SK-N-SH treated with all-trans-retinoic acid at 6 μM for 48 hours (cell line): ENCODE measurements around the gene ZNF692.

Experiments
- ATAC-seq: fragments of 200-7000 bp; cut with Tn5 transposase; 3 replicates; pipeline ENCODE4 v1.9.1; 2020; ENCODE audit warnings: mild to moderate bottlenecking, moderate library complexity
- BACH2 ChIP-seq: fragments of 250-450 bp; sonication (Bioruptor Pico); IDR thresholded peaks from 2 replicates; pipeline ENCODE4 v1.9.0; 2021; ENCODE audit warnings: mild to moderate bottlenecking, borderline replicate concordance
- CSDC2 ChIP-seq: fragments of 250-450 bp; sonication (Bioruptor Pico); IDR thresholded peaks from 2 replicates; pipeline ENCODE4 v1.5.0; 2020; ENCODE audit warnings: mild to moderate bottlenecking, moderate library complexity
- ESRRG ChIP-seq: fragments of 250-450 bp; sonication (Bioruptor Pico); IDR thresholded peaks from 2 replicates; pipeline ENCODE4 v1.6.1; 2021; ENCODE audit warnings: mild to moderate bottlenecking
- GLIS3 ChIP-seq: fragments of 250-450 bp; sonication (Bioruptor Pico); IDR thresholded peaks from 2 replicates; pipeline ENCODE4 v1.5.0; 2020; ENCODE audit warnings: mild to moderate bottlenecking, moderate library complexity
- ISL1 ChIP-seq: fragments of 250-450 bp; sonication (Bioruptor Pico); IDR thresholded peaks from 2 replicates; pipeline ENCODE4 v2.1.2; 2022; ENCODE audit warnings: mild to moderate bottlenecking, moderate library complexity
- OSR1 ChIP-seq: fragments of 250-450 bp; sonication (Bioruptor Pico); IDR thresholded peaks from 2 replicates; pipeline ENCODE4 v1.8.0; 2022; ENCODE audit warnings: moderate library complexity, mild to moderate bottlenecking, inconsistent platforms
- PPARA ChIP-seq: fragments of 250-450 bp; sonication (Bioruptor Pico); IDR thresholded peaks from 2 replicates; pipeline ENCODE4 v1.5.0; 2020; ENCODE audit warnings: mild to moderate bottlenecking, borderline replicate concordance
- RARB ChIP-seq: fragments of 250-450 bp; sonication (Bioruptor Pico); IDR thresholded peaks from 2 replicates; pipeline ENCODE4 v1.8.0; 2021; ENCODE audit warnings: mild to moderate bottlenecking, moderate library complexity
- SNAI2 ChIP-seq: fragments of 250-450 bp; sonication (Bioruptor Pico); IDR thresholded peaks from 2 replicates; pipeline ENCODE4 v1.5.0; 2020; ENCODE audit warnings: mild to moderate bottlenecking, moderate library complexity
- TCF4 ChIP-seq: fragments of 250-450 bp; sonication (Bioruptor Pico); IDR thresholded peaks from 2 replicates; pipeline ENCODE4 v1.8.0; 2021; ENCODE audit warnings: mild to moderate bottlenecking, moderate library complexity, borderline replicate concordance
- TOX ChIP-seq: fragments of 250-450 bp; sonication (Bioruptor Pico); IDR thresholded peaks from 2 replicates; pipeline ENCODE4 v1.8.0; 2021; ENCODE audit warnings: mild to moderate bottlenecking, moderate library complexity, borderline replicate concordance
- ZC3H10 ChIP-seq: fragments of 250-450 bp; sonication (Bioruptor Pico); IDR thresholded peaks from 2 replicates; pipeline ENCODE4 v1.5.1; 2021; ENCODE audit warnings: mild to moderate bottlenecking, moderate library complexity
- ZFP3 ChIP-seq: fragments of 250-450 bp; sonication (Bioruptor Pico); IDR thresholded peaks from 2 replicates; pipeline ENCODE4 v1.5.0; 2020; ENCODE audit warnings: mild to moderate bottlenecking, moderate library complexity
- ZFP30 ChIP-seq: fragments of 450-650 bp; formaldehyde crosslinking; IDR thresholded peaks from 2 replicates; pipeline ENCODE4 v1.5.0; 2022; ENCODE audit warnings: mild to moderate bottlenecking, moderate library complexity
- ZNF8 ChIP-seq: fragments of 450-650 bp; formaldehyde crosslinking; IDR thresholded peaks from 2 replicates; pipeline ENCODE4 v1.5.0; 2020; ENCODE audit warnings: mild to moderate bottlenecking, moderate library complexity
- TF ChIP-seq, protein P1 (sequence below): fragments of 250-450 bp; sonication (Bioruptor Pico); IDR thresholded peaks from 2 replicates; pipeline ENCODE4 v1.5.1; 2021; ENCODE audit warnings: mild to moderate bottlenecking, moderate library complexity
- TF ChIP-seq, protein P2 (sequence below): fragments of 250-450 bp; sonication (Bioruptor Pico); IDR thresholded peaks from 2 replicates; pipeline ENCODE4 v1.8.0; 2021; ENCODE audit warnings: low read depth, mild to moderate bottlenecking, moderate library complexity, borderline replicate concordance
- TF ChIP-seq, protein P3 (sequence below): fragments of 250-450 bp; sonication (Bioruptor Pico); IDR thresholded peaks from 2 replicates; pipeline ENCODE4 v1.5.0; 2020; ENCODE audit warnings: mild to moderate bottlenecking, moderate library complexity
- TF ChIP-seq, protein P4 (sequence below): fragments of 250-450 bp; sonication (Bioruptor Pico); IDR thresholded peaks from 2 replicates; pipeline ENCODE4 v1.8.0; 2020; ENCODE audit warnings: mild to moderate bottlenecking, moderate library complexity, borderline replicate concordance
- TF ChIP-seq, protein P5 (sequence below): fragments of 250-450 bp; sonication (Bioruptor Pico); IDR thresholded peaks from 2 replicates; pipeline ENCODE4 v1.5.1; 2020; ENCODE audit warnings: low read depth, mild to moderate bottlenecking, moderate library complexity

Gene ZNF692

DNA sequence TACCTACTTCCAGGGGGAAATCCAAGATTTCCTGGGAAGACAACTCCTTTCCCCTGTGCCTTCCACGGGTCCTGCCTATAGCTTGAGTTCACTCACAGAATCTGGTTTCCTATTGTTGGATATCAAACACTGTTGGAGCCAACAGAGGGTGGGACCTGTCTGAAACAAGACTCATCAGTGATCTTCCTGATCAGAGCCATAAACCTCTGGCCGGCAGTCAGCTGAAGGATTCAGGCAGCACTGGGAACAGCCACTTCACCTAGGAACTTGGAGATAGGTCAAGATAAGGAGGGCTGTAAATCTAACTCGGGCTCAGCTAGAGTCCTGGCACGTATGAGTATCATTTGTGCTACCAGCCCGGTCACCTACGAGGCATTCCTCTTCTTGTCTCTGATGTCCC, 56.4 kb downstream of the ZNF692 start:
- no peak for ATAC-seq
- TF ChIP-seq SNAI2 (CRISPR knock-in tag) (no peak), ISL1 (CRISPR knock-in tag) (no peak), ZC3H10 (CRISPR knock-in tag) (no peak), TCF4 (CRISPR knock-in tag) (no peak), PPARA (no peak), RARB (CRISPR knock-in tag) (no peak), TOX (CRISPR knock-in tag) (no peak), ZNF8 (CRISPR knock-in tag) (no peak), ZFP30 (CRISPR knock-in tag) (no peak), OSR1 (CRISPR knock-in tag) (no peak), GLIS3 (CRISPR knock-in tag) (no peak)
- TF ChIP-seq, protein P1, sequence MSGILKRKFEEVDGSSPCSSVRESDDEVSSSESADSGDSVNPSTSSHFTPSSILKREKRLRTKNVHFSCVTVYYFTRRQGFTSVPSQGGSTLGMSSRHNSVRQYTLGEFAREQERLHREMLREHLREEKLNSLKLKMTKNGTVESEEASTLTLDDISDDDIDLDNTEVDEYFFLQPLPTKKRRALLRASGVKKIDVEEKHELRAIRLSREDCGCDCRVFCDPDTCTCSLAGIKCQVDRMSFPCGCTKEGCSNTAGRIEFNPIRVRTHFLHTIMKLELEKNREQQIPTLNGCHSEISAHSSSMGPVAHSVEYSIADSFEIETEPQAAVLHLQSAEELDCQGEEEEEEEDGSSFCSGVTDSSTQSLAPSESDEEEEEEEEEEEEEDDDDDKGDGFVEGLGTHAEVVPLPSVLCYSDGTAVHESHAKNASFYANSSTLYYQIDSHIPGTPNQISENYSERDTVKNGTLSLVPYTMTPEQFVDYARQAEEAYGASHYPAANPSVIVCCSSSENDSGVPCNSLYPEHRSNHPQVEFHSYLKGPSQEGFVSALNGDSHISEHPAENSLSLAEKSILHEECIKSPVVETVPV (CRISPR knock-in tag): no peak
- TF ChIP-seq, protein P2, sequence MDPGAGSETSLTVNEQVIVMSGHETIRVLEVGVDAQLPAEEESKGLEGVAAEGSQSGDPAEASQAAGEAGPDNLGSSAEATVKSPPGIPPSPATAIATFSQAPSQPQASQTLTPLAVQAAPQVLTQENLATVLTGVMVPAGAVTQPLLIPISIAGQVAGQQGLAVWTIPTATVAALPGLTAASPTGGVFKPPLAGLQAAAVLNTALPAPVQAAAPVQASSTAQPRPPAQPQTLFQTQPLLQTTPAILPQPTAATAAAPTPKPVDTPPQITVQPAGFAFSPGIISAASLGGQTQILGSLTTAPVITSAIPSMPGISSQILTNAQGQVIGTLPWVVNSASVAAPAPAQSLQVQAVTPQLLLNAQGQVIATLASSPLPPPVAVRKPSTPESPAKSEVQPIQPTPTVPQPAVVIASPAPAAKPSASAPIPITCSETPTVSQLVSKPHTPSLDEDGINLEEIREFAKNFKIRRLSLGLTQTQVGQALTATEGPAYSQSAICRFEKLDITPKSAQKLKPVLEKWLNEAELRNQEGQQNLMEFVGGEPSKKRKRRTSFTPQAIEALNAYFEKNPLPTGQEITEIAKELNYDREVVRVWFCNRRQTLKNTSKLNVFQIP: no peak
- TF ChIP-seq, protein P3, sequence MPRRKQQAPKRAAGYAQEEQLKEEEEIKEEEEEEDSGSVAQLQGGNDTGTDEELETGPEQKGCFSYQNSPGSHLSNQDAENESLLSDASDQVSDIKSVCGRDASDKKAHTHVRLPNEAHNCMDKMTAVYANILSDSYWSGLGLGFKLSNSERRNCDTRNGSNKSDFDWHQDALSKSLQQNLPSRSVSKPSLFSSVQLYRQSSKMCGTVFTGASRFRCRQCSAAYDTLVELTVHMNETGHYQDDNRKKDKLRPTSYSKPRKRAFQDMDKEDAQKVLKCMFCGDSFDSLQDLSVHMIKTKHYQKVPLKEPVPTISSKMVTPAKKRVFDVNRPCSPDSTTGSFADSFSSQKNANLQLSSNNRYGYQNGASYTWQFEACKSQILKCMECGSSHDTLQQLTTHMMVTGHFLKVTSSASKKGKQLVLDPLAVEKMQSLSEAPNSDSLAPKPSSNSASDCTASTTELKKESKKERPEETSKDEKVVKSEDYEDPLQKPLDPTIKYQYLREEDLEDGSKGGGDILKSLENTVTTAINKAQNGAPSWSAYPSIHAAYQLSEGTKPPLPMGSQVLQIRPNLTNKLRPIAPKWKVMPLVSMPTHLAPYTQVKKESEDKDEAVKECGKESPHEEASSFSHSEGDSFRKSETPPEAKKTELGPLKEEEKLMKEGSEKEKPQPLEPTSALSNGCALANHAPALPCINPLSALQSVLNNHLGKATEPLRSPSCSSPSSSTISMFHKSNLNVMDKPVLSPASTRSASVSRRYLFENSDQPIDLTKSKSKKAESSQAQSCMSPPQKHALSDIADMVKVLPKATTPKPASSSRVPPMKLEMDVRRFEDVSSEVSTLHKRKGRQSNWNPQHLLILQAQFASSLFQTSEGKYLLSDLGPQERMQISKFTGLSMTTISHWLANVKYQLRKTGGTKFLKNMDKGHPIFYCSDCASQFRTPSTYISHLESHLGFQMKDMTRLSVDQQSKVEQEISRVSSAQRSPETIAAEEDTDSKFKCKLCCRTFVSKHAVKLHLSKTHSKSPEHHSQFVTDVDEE: no peak
- TF ChIP-seq, protein P4, sequence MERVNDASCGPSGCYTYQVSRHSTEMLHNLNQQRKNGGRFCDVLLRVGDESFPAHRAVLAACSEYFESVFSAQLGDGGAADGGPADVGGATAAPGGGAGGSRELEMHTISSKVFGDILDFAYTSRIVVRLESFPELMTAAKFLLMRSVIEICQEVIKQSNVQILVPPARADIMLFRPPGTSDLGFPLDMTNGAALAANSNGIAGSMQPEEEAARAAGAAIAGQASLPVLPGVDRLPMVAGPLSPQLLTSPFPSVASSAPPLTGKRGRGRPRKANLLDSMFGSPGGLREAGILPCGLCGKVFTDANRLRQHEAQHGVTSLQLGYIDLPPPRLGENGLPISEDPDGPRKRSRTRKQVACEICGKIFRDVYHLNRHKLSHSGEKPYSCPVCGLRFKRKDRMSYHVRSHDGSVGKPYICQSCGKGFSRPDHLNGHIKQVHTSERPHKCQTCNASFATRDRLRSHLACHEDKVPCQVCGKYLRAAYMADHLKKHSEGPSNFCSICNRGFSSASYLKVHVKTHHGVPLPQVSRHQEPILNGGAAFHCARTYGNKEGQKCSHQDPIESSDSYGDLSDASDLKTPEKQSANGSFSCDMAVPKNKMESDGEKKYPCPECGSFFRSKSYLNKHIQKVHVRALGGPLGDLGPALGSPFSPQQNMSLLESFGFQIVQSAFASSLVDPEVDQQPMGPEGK (CRISPR knock-in tag): no peak
- TF ChIP-seq, protein P5, sequence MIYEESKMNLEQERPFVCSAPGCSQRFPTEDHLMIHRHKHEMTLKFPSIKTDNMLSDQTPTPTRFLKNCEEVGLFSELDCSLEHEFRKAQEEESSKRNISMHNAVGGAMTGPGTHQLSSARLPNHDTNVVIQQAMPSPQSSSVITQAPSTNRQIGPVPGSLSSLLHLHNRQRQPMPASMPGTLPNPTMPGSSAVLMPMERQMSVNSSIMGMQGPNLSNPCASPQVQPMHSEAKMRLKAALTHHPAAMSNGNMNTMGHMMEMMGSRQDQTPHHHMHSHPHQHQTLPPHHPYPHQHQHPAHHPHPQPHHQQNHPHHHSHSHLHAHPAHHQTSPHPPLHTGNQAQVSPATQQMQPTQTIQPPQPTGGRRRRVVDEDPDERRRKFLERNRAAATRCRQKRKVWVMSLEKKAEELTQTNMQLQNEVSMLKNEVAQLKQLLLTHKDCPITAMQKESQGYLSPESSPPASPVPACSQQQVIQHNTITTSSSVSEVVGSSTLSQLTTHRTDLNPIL: no peak
- TF ChIP-seq, all 23 proteins: peak for 0

DNA sequence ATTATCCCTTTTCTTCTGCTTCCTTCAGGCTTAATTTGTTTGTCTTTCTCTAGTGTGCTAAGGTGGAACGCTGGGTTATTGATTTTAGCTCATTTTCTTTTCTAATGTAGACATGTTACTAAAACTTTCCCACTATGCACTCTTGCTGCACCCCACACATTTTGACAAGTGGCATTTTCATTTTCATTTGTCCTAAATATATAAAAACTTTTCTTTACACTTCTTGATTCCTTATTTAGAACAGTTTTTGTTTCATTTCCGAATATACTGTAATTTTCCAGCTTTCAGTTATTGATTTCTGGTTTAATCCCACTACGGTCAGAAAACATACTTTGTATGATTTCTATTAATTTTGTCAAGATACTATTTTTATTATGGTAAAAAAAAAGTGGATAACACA, 58.4 kb downstream of the ZNF692 start:
- no peak for TF ChIP-seq ZFP3 (CRISPR knock-in tag)
- no peak for TF ChIP-seq ESRRG
- TF ChIP-seq BACH2: no peak
- TF ChIP-seq RARB (CRISPR knock-in tag): no peak
- TF ChIP-seq, protein P1 (CRISPR knock-in tag): no peak
- TF ChIP-seq PPARA: no peak
- TF ChIP-seq ZNF8 (CRISPR knock-in tag): no peak
- no peak for TF ChIP-seq ZC3H10 (CRISPR knock-in tag)
- TF ChIP-seq, protein P3: no peak
- TF ChIP-seq, protein P2: no peak
- TF ChIP-seq CSDC2 (CRISPR knock-in tag): no peak
- no peak for ATAC-seq
